Endothelial cell of umbilical vein (primary cell): ENCODE measurements around the gene TRAPPC8. TPM values are rescaled to one million over a fixed set of nuclear protein-coding genes. Genes with fewer than 3 reads are reported as not detected.

Experiments used
- BruUV-seq: library from RNA; stranded (reverse); fragments of 400-500 nt; replicated peaks from 2 replicates; lab custom pipeline; 2021; lab: Mats Ljungman, UMichigan
- CTCF ChIA-PET: fragments of 300-600, 350-600 bp; sonication (Branson Sonifier 250); formaldehyde crosslinking; loops from one replicate; lab custom pipeline; 2021; ENCODE audit warnings: antibody characterized with exemption, inconsistent platforms; lab: Charles Lee
- POLR2A ChIA-PET: fragments of 300-600, 350-600 bp; sonication (Branson Sonifier 250); formaldehyde crosslinking; loops from one replicate; lab custom pipeline; 2021; ENCODE audit warnings: antibody characterized with exemption, inconsistent platforms; lab: Charles Lee
- DNase-seq: peaks from one replicate; pipeline ENCODE4 v3.0.0-alpha.2; 2011; ENCODE audit warnings: low read depth, low spot score
- FAIRE-seq: peaks from 2 replicates; lab custom pipeline; 2011; peaks lifted over from hg19 to GRCh38; lab: Jason Lieb, UNC
- H2AFZ ChIP-seq: 2 replicates; pipeline ENCODE4 v1.6.0; 2012; ENCODE audit warnings: low read depth, low read length, control low read depth, inconsistent platforms
- H3K27ac ChIP-seq: 2 replicates; pipeline ENCODE4 v1.5.1; 2011; ENCODE audit warnings: low read depth, mild to moderate bottlenecking, control low read depth, low read length, moderate library complexity; ENCODE audit not compliant: insufficient read depth
- H3K27me3 ChIP-seq, 2 experiments: 2 replicates each; pipeline versions ENCODE4 v1.6.0 to v1.6.1; 2011; ENCODE audit warnings: low read length in 2 of 2, mixed read lengths in 1 of 2; ENCODE audit not compliant: control insufficient read depth in 2 of 2, insufficient read depth in 2 of 2
- H3K36me3 ChIP-seq, 2 experiments: 2 replicates in 1 of 2; 3 replicates in 1 of 2; pipeline ENCODE4 v1.5.1; 2011; ENCODE audit warnings: low read length in 2 of 2, mild to moderate bottlenecking in 1 of 2, moderate library complexity in 1 of 2; ENCODE audit not compliant: control insufficient read depth in 2 of 2, insufficient read depth in 2 of 2; ENCODE audit errors: extremely low read depth in 1 of 2
- H3K4me1 ChIP-seq: 3 replicates; pipeline ENCODE4 v1.5.1; 2011; ENCODE audit warnings: mild to moderate bottlenecking, low read length; ENCODE audit not compliant: control insufficient read depth, insufficient read depth; ENCODE audit errors: extremely low read depth
- H3K4me2 ChIP-seq: 2 replicates; pipeline ENCODE4 v1.6.1; 2011; ENCODE audit warnings: low read length, control low read depth, mixed read lengths; ENCODE audit not compliant: insufficient read depth
- H3K4me3 ChIP-seq, 3 experiments: fragments of 200-600 bp in 1 of 3; sonication (generic), shearing (Covaris generic) in 1 of 3; replicated peaks in 1 of 3; 2 replicates each; pipeline ENCODE4 v1.5.1; 2011 to 2016; ENCODE audit warnings: control low read depth in 3 of 3, low read length in 3 of 3, mild to moderate bottlenecking in 2 of 3, inconsistent platforms in 1 of 3, low read depth in 1 of 3, moderate library complexity in 1 of 3; ENCODE audit not compliant: insufficient read depth in 1 of 3
- H3K79me2 ChIP-seq: 2 replicates; pipeline ENCODE4 v1.6.0; 2012; ENCODE audit warnings: low read length, inconsistent platforms; ENCODE audit not compliant: control insufficient read depth, insufficient read depth
- H3K9ac ChIP-seq: replicated peaks from 2 replicates; pipeline ENCODE3; 2011; ENCODE audit warnings: low read length, control low read depth; ENCODE audit not compliant: insufficient read depth; ENCODE audit errors: extremely low read depth
- H3K9me1 ChIP-seq: replicated peaks from 3 replicates; pipeline ENCODE4 v1.6.0; 2011; ENCODE audit warnings: mild to moderate bottlenecking, low read length; ENCODE audit not compliant: control insufficient read depth, insufficient read depth; ENCODE audit errors: extremely low read depth
- H3K9me3 ChIP-seq: replicated peaks from 2 replicates; pipeline ENCODE4 v1.5.1; 2012; ENCODE audit warnings: low read length, inconsistent platforms; ENCODE audit not compliant: control insufficient read depth, insufficient read depth
- H4K20me1 ChIP-seq: replicated peaks from 2 replicates; pipeline ENCODE3; 2011; ENCODE audit warnings: mild to moderate bottlenecking, low read length; ENCODE audit not compliant: control insufficient read depth, insufficient read depth; ENCODE audit errors: extremely low read depth
- EZH2 ChIP-seq: IDR thresholded peaks from 2 replicates; pipeline ENCODE4 v1.6.1; 2012; ENCODE audit warnings: borderline replicate concordance, low read depth, mild to moderate bottlenecking, moderate library complexity, low read length, inconsistent platforms; ENCODE audit not compliant: severe bottlenecking
- FOS ChIP-seq: IDR thresholded peaks from 2 replicates; pipeline ENCODE4 v1.6.1; 2011; ENCODE audit warnings: mild to moderate bottlenecking, low read length, moderate library complexity, borderline replicate concordance; ENCODE audit not compliant: insufficient read depth
- GATA2 ChIP-seq: IDR thresholded peaks from 2 replicates; pipeline ENCODE4 v1.7.0; 2011; ENCODE audit warnings: low read depth, mild to moderate bottlenecking, moderate library complexity, mixed read lengths, low read length; ENCODE audit not compliant: insufficient read length, insufficient read depth
- JUN ChIP-seq: IDR thresholded peaks from 2 replicates; pipeline ENCODE4 v1.6.1; 2011; ENCODE audit warnings: borderline replicate concordance, low read depth; ENCODE audit not compliant: insufficient read length, insufficient read depth
- MYC ChIP-seq: IDR thresholded peaks from one replicate; pipeline ENCODE4 v1.6.1; 2011; ENCODE audit warnings: mild to moderate bottlenecking, low read depth, low read length
- POLR2A ChIP-seq: IDR thresholded peaks from 2 replicates; pipeline ENCODE4 v1.6.1; 2012; ENCODE audit warnings: low read depth, mild to moderate bottlenecking, control low read depth, low read length
- POLR2AphosphoS5 ChIP-seq: IDR thresholded peaks from 2 replicates; pipeline ENCODE4 v1.6.1; 2012; ENCODE audit warnings: low read depth, mild to moderate bottlenecking, control low read depth, low read length, moderate library complexity; ENCODE audit not compliant: insufficient read depth
- dilution Hi-C: fragments of 300-500 bp; cut with MboI; formaldehyde crosslinking; loops from one replicate; pipeline ENCODE4 v1.15.0; 2019; ENCODE audit warnings: low sequenced_read_pairs; ENCODE audit not compliant: extremely low pct_ligation_motif_present
- intact Hi-C: fragments of 100-400 bp; cut with micrococcal nuclease; formaldehyde crosslinking; loops from one replicate; pipeline ENCODE4 v1.10.0; 2022
- polyA plus RNA-seq, 4 experiments: library from polyadenylated mRNA; depleted of rRNA in 3 of 4; stranded (reverse) in 3 of 4; unstranded in 1 of 4; fragments of >200 nt; gene quantifications; 2 replicates each; pipeline versions ENCODE4 v1.2.1 to v1.2.3, GENCODE V29; 2011 to 2012; ENCODE audit warnings: missing spikeins in 1 of 4
- total RNA-seq: library from RNA; stranded (reverse); gene quantifications from 2 replicates; pipeline ENCODE4 v1.2.3, GENCODE V29; 2021
- TF ChIP-seq, protein P1 (sequence below): IDR thresholded peaks from 2 replicates; pipeline ENCODE4 v1.6.1; 2011; ENCODE audit not compliant: insufficient read depth, insufficient read length
- TF ChIP-seq, protein P2 (sequence below), 2 donors: IDR thresholded peaks; 1 replicate in 1 of 2; 2 replicates in 1 of 2; pipeline ENCODE4 v1.5.1; 2011; ENCODE audit warnings: low read length in 2 of 2, mild to moderate bottlenecking in 2 of 2, moderate library complexity in 2 of 2, control low read depth in 1 of 2, inconsistent platforms in 1 of 2, low read depth in 1 of 2; ENCODE audit not compliant: insufficient read depth in 1 of 2; ENCODE audit errors: extremely low read depth in 1 of 2

The TRAPPC8 gene
- total and polyA plus RNA-seq, 2 donors (not counting 3 experiments of a cell fraction or from before 2014, with no cell fraction given), result 25.0 to 30.1 TPM

DNA sequence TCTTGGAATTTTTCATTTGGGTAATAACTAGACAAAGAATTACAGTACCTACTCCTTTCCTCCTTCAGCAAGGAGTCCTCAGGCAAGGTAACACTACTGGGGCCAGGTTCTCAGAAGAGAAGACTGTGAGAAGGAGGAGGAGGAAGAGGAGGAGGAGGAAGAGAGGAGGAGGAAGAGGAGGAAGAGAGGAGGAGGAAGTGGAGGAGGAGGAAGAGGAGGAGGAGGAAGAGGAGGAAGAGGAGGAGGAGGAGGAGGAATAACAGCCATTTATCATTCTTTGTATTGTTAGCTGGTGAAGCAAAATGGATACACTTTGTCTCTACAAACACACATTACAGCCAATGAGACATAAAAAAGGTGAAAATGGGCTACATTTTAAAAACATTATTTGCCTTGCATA lies 149.4 kb downstream of the TRAPPC8 start:
- Histone ChIP-seq H3K27ac (no peak overlapping the region), H3K9me3 (no peaks in the 10 kb centered on the region), H3K4me1 (no peaks in the 10 kb centered on the region), H3K9me1 (no peaks in the 10 kb centered on the region), H2AFZ (no peak overlapping the region), H3K4me2 (no peak overlapping the region), H3K79me2 (no peaks in the 10 kb centered on the region), H3K27me3 (peaks cover 0 to 1% of the 10 kb centered on the region in 2 experiments), H4K20me1 (no peaks in the 10 kb centered on the region), H3K4me3 (no peak overlapping the region), H3K36me3 (no peaks in the 10 kb centered on the region), H3K9ac (no peak overlapping the region)
- ChIA-PET CTCF (interaction anchor here (1.0 to 1.8 kb wide), 3 partner anchors 8 to 223 kb away, joined by 3 to 5 read pairs (median 3); no protein-coding TSS in a partner anchor), POLR2A (no interaction called here)
- FAIRE-seq (no peak), DNase-seq (no peak)
- intact Hi-C loops (no loop called here), dilution Hi-C loops (no loop called here)
- no peak for TF ChIP-seq GATA2
- TF ChIP-seq POLR2AphosphoS5, result no peak
- no peak for TF ChIP-seq JUN
- no peak for TF ChIP-seq POLR2A
- TF ChIP-seq MYC, result no peak
- TF ChIP-seq, protein P1, sequence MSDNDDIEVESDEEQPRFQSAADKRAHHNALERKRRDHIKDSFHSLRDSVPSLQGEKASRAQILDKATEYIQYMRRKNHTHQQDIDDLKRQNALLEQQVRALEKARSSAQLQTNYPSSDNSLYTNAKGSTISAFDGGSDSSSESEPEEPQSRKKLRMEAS, result no peak
- TF ChIP-seq EZH2, result no peak
- TF ChIP-seq, protein P2, sequence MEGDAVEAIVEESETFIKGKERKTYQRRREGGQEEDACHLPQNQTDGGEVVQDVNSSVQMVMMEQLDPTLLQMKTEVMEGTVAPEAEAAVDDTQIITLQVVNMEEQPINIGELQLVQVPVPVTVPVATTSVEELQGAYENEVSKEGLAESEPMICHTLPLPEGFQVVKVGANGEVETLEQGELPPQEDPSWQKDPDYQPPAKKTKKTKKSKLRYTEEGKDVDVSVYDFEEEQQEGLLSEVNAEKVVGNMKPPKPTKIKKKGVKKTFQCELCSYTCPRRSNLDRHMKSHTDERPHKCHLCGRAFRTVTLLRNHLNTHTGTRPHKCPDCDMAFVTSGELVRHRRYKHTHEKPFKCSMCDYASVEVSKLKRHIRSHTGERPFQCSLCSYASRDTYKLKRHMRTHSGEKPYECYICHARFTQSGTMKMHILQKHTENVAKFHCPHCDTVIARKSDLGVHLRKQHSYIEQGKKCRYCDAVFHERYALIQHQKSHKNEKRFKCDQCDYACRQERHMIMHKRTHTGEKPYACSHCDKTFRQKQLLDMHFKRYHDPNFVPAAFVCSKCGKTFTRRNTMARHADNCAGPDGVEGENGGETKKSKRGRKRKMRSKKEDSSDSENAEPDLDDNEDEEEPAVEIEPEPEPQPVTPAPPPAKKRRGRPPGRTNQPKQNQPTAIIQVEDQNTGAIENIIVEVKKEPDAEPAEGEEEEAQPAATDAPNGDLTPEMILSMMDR (IDR thresholded peaks at IDR 0.05; ENCODE audit: extremely low read depth in 1 of 2, insufficient read depth in 1 of 2, low read depth in 1 of 2, low read length in 2 of 2), result no peak
- TF ChIP-seq FOS, result no peak
- BruUV-seq, result no TSS peak
